ENCODE data around the gene VGLL4. TPM values are rescaled to one million over a fixed set of nuclear protein-coding genes. Genes with fewer than 3 reads are reported as not detected.

VGLL4 gene
- total RNA-seq, 2 experiments from 2014 or later = 36.1 to 74.5 TPM

GRCh38 chr3:11632564-11632963, 11.2 kb downstream of the VGLL4 start:
- ChIA-PET POLR2A (no interaction called here), CTCF (ENCODE audit: unreplicated experiment) (no interaction called here)
- H3K9me3 ChIP-seq (ENCODE audit: low read length) = no peaks in the 10 kb centered on the region
- no peak for DNase-seq (ENCODE audit: low spot score)
- peaks cover 4% of the 10 kb centered on the region; the same call in 1 of the 2 replicates for H3K36me3 ChIP-seq (ENCODE audit: insufficient read depth, low read length)
- no peak overlapping the region for H2AFZ ChIP-seq (ENCODE audit: low read length)
- H3K79me2 ChIP-seq (ENCODE audit: insufficient read depth, low read depth, low read length) = peaks cover 90% of the 10 kb centered on the region
- no peak overlapping the region for H3K4me3 ChIP-seq (ENCODE audit: low read depth, low read length, poor library complexity, severe bottlenecking)
- H4K20me1 ChIP-seq (ENCODE audit: insufficient read depth, low read length) = peaks cover 41% of the 10 kb centered on the region
- intact Hi-C loops (cut with micrococcal nuclease; ENCODE audit: unreplicated experiment) = no loop called here
- no peaks in the 10 kb centered on the region for H3K4me1 ChIP-seq (ENCODE audit: insufficient read depth, low read length, poor library complexity, severe bottlenecking)
- no peak overlapping the region for H3K4me2 ChIP-seq (ENCODE audit: low read length)
- BruUV-seq (replicated peaks) = no TSS peak
- TF ChIP-seq EZH2phosphoT487 (IDR thresholded peaks at IDR 0.05; ENCODE audit: borderline replicate concordance, low read depth, low read length) (no peak), CTCF (conservative IDR thresholded peaks at IDR 0.05; ENCODE audit: low read length) (no peak)
- H3K9me2 ChIP-seq (ENCODE audit: insufficient read depth, low read length) = no peaks in the 10 kb centered on the region
- no peak overlapping the region for H3K27ac ChIP-seq (ENCODE audit: low read depth, low read length, poor library complexity, severe bottlenecking)

- Histone ChIP-seq H3K4me3 (ENCODE audit: low read depth, low read length, poor library complexity, severe bottlenecking) (no peak overlapping the region), H3K9me3 (ENCODE audit: low read length) (no peaks in the 10 kb centered on the region), H3K79me2 (ENCODE audit: insufficient read depth, low read depth, low read length) (peaks cover 90% of the 10 kb centered on the region), H4K20me1 (ENCODE audit: insufficient read depth, low read length) (peaks cover 39% of the 10 kb centered on the region), H3K27ac (ENCODE audit: low read depth, low read length, poor library complexity, severe bottlenecking) (no peak overlapping the region), H3K36me3 (ENCODE audit: insufficient read depth, low read length) (peaks cover 4% of the 10 kb centered on the region; the same call in 1 of the 2 replicates), H3K9me2 (ENCODE audit: insufficient read depth, low read length) (no peaks in the 10 kb centered on the region), H2AFZ (ENCODE audit: low read length) (no peak overlapping the region), H3K4me1 (ENCODE audit: insufficient read depth, low read length, poor library complexity, severe bottlenecking) (no peaks in the 10 kb centered on the region), H3K4me2 (ENCODE audit: low read length) (no peak overlapping the region)
- intact Hi-C loops (cut with micrococcal nuclease; ENCODE audit: unreplicated experiment) = no loop called here
- BruUV-seq (replicated peaks) = no TSS peak
- TF ChIP-seq EZH2phosphoT487 (IDR thresholded peaks at IDR 0.05; ENCODE audit: borderline replicate concordance, low read depth, low read length) = no peak
- TF ChIP-seq CTCF (conservative IDR thresholded peaks at IDR 0.05; ENCODE audit: low read length) = no peak
- no peak for DNase-seq (ENCODE audit: low spot score)
- ChIA-PET CTCF (ENCODE audit: unreplicated experiment) (no interaction called here), POLR2A (interaction anchor here (0.8 to 1.7 kb wide), 5 partner anchors 9 to 31 kb away, joined by 3 to 4 read pairs (median 3); no protein-coding TSS in a partner anchor)
Measured at GRCh38 chr3:11631820-11632219, 11.9 kb downstream of the VGLL4 start.

- Histone ChIP-seq H3K36me3 (ENCODE audit: insufficient read depth, low read length) (peaks cover 4% of the 10 kb centered on the region; the same call in 1 of the 2 replicates), H3K27ac (ENCODE audit: low read depth, low read length, poor library complexity, severe bottlenecking) (no peak overlapping the region), H3K9me2 (ENCODE audit: insufficient read depth, low read length) (no peaks in the 10 kb centered on the region), H3K9me3 (ENCODE audit: low read length) (no peaks in the 10 kb centered on the region), H3K4me1 (ENCODE audit: insufficient read depth, low read length, poor library complexity, severe bottlenecking) (peaks cover 8% of the 10 kb centered on the region), H3K4me2 (ENCODE audit: low read length) (no peak overlapping the region), H3K79me2 (ENCODE audit: insufficient read depth, low read depth, low read length) (peaks cover 90% of the 10 kb centered on the region), H2AFZ (ENCODE audit: low read length) (no peak overlapping the region), H3K4me3 (ENCODE audit: low read depth, low read length, poor library complexity, severe bottlenecking) (no peak overlapping the region), H4K20me1 (ENCODE audit: insufficient read depth, low read length) (peaks cover 40% of the 10 kb centered on the region)
- ChIA-PET POLR2A (interaction anchor here (0.7 to 1.3 kb wide), 7 partner anchors 18 to 1469 kb away, joined by 3 to 6 read pairs (median 4); no protein-coding TSS in a partner anchor), CTCF (ENCODE audit: unreplicated experiment) (no interaction called here)
- DNase-seq (ENCODE audit: low spot score) = no peak
- intact Hi-C loops (cut with micrococcal nuclease; ENCODE audit: unreplicated experiment) = no loop called here
- BruUV-seq (replicated peaks) = no TSS peak
- TF ChIP-seq CTCF (conservative IDR thresholded peaks at IDR 0.05; ENCODE audit: low read length) (no peak), EZH2phosphoT487 (IDR thresholded peaks at IDR 0.05; ENCODE audit: borderline replicate concordance, low read depth, low read length) (no peak)
Measured at GRCh38 chr3:11629716-11630115, 14.0 kb downstream of the VGLL4 start.

Measured in OCI-LY7 (cell line).